HG03108 (cell line): ENCODE results near the gene OTUD1.
"Not testable (repeated sequence)": the region's sequence is repeated elsewhere in the genome, so short reads cannot be mapped to it uniquely, and the experiment has no call there.

Experiments used
- ATAC-seq: cut with Tn5 transposase; IDR thresholded peaks from one replicate; pipeline ENCODE4 v1.9.1; 2021; ENCODE audit warnings: moderate library complexity; ENCODE audit not compliant: unreplicated experiment

The OTUD1 gene

GRCh38 chr10:23438547-23439451 lies at the start of gene OTUD1:
TSS of gene OTUD1 (plus strand) at chr10:23439075. CDS start at chr10:23439458, 383 bp downstream.
- ATAC-seq: peak; percentile 82

GRCh38 chr10:23390408-23390807 lies 48.5 kb upstream of the OTUD1 start:
- not testable (repeated sequence) for ATAC-seq

- no peak for ATAC-seq
Observed at GRCh38 chr10:23390809-23391208, 48.1 kb upstream of the OTUD1 start.

- ATAC-seq: no peak
Observed at GRCh38 chr10:23391821-23392220, 47.1 kb upstream of the OTUD1 start.

GRCh38 chr10:23395017-23395416 lies 43.9 kb upstream of the OTUD1 start:
- ATAC-seq: no peak

GRCh38 chr10:23396695-23397094 lies 42.2 kb upstream of the OTUD1 start:
- no peak for ATAC-seq

GRCh38 chr10:23399701-23400144 lies 39.2 kb upstream of the OTUD1 start:
- no peak for ATAC-seq

GRCh38 chr10:23402856-23403255 lies 36.0 kb upstream of the OTUD1 start:
- no peak for ATAC-seq

- ATAC-seq: no peak
Observed at GRCh38 chr10:23403278-23403677, 35.6 kb upstream of the OTUD1 start.

- ATAC-seq: no peak
Observed at GRCh38 chr10:23403719-23404118, 35.2 kb upstream of the OTUD1 start.

GRCh38 chr10:23404461-23404980 lies 34.4 kb upstream of the OTUD1 start:
- no peak for ATAC-seq

- no peak for ATAC-seq
Observed at GRCh38 chr10:23405540-23405939, 33.3 kb upstream of the OTUD1 start.

- no peak for ATAC-seq
Observed at GRCh38 chr10:23406409-23406808, 32.5 kb upstream of the OTUD1 start.

GRCh38 chr10:23408330-23408976 lies 30.4 kb upstream of the OTUD1 start:
- ATAC-seq: no peak

GRCh38 chr10:23412223-23412622 lies 26.7 kb upstream of the OTUD1 start:
- no peak for ATAC-seq

- ATAC-seq: peak; percentile 91
Observed at GRCh38 chr10:23413629-23414089, 25.2 kb upstream of the OTUD1 start.

GRCh38 chr10:23414658-23415057 lies 24.2 kb upstream of the OTUD1 start:
- no peak for ATAC-seq

GRCh38 chr10:23417254-23417653 lies 21.6 kb upstream of the OTUD1 start:
- ATAC-seq: no peak

- no peak for ATAC-seq
Observed at GRCh38 chr10:23418051-23418681, 20.7 kb upstream of the OTUD1 start.

GRCh38 chr10:23419201-23419600 lies 19.7 kb upstream of the OTUD1 start:
- no peak for ATAC-seq

- ATAC-seq: no peak
Observed at GRCh38 chr10:23419655-23420329, 19.1 kb upstream of the OTUD1 start.
